Left lung (tissue), 10 donors: ENCODE measurements around the gene DAP3. TPM values are rescaled to one million over a fixed set of nuclear protein-coding genes. Genes with fewer than 3 reads are reported as not detected.
"Not testable (repeated sequence)": the region's sequence is repeated elsewhere in the genome, so short reads cannot be mapped to it uniquely, and the experiment has no call there.

ENCODE experiments used
- ATAC-seq: fragments of 200-7000 bp; cut with Tn5 transposase; one replicate; pipeline ENCODE4 v1.9.1; 2020; ENCODE audit warnings: moderate library complexity
- DNase-seq, 4 donors: peaks; one replicate each; pipeline ENCODE4 v3.0.0-alpha.2; 2013 to 2020
- H3K27ac ChIP-seq, 2 donors: fragments of 200-600 bp; sonication (generic) in 1 of 2; one replicate each; pipeline versions ENCODE4 v1.5.0 to v1.8.0; 2020 to 2021
- H3K27me3 ChIP-seq, 2 donors: fragments of 200-600 bp; sonication (generic) in 1 of 2; one replicate each; pipeline versions ENCODE4 v1.5.0 to v1.8.0; 2020 to 2021
- H3K36me3 ChIP-seq, 2 donors: fragments of 200-600 bp; sonication (generic) in 1 of 2; one replicate each; pipeline versions ENCODE4 v1.5.0 to v1.8.0; 2020 to 2021
- H3K4me1 ChIP-seq, 2 donors: fragments of 200-600 bp; one replicate each; pipeline ENCODE4 v1.8.0; 2021
- H3K4me3 ChIP-seq, 2 donors: fragments of 200-600 bp; sonication (generic) in 1 of 2; one replicate each; pipeline versions ENCODE4 v1.5.0 to v1.8.0; 2020 to 2021; ENCODE audit warnings: mild to moderate bottlenecking in 1 of 2
- H3K9me3 ChIP-seq, 2 donors: fragments of 200-600 bp; sonication (generic) in 1 of 2; one replicate each; pipeline versions ENCODE4 v1.5.0 to v1.8.0; 2020 to 2021
- CTCF ChIP-seq, 2 donors: fragments of 200-600 bp; sonication (generic) in 1 of 2; IDR thresholded peaks; one replicate each; pipeline versions ENCODE4 v1.5.0 to v1.8.0; 2021; ENCODE audit warnings: antibody characterized with exemption in 2 of 2
- intact Hi-C, 2 donors: fragments of 100-400 bp; cut with DNase I; formaldehyde crosslinking; loops; one replicate each; pipeline versions ENCODE4 v1.11.2 to v1.14.2; 2022
- polyA plus RNA-seq, 6 donors: library from polyadenylated mRNA; unstranded; fragments of 120-200 nt; gene quantifications; one replicate each; pipeline ENCODE4 v1.2.1, GENCODE V29; 2013; ENCODE audit not compliant: insufficient read length in 6 of 6
- total RNA-seq, 2 donors: library from RNA; stranded (reverse); fragmentation: NEBNext Ultra II Directional; extraction: Animal tissue kit (Norgen Biotek cat#: 25700); gene quantifications; one replicate each; pipeline ENCODE4 v1.2.1, GENCODE V29; 2021
- donor health status: DM: no; HTN: yes; CAD: no.
- donor health status: DM: no; HTN: no; CAD: no.

DAP3 gene
- total and polyA plus RNA-seq, 8 donors, result 71.7 to 141 (median 124) TPM

GRCh38 chr1:155650231-155650757 is 38.6 kb upstream of the DAP3 start:
- Histone ChIP-seq H3K27me3 (no peaks in the 10 kb centered on the region), H3K4me3 (no peak overlapping the region), H3K27ac (peak overlapping the region in 1 of 2 donors; percentile 24), H3K9me3 (no peaks in the 10 kb centered on the region), H3K36me3 (no peaks in the 10 kb centered on the region), H3K4me1 (peaks cover 0 to 37% of the 10 kb centered on the region in 2 donors)
- no peak for TF ChIP-seq CTCF (IDR thresholded peaks at IDR 0.05)
- no peak for DNase-seq
- no peak for ATAC-seq
- intact Hi-C loops, result no loop called here

GRCh38 chr1:155651861-155652661 is 36.8 kb upstream of the DAP3 start:
- no peak for ATAC-seq
- H3K27ac ChIP-seq, result peak overlapping the region in 1 of 2 donors; percentile 45
- H3K36me3 ChIP-seq, result no peaks in the 10 kb centered on the region
- H3K9me3 ChIP-seq, result no peaks in the 10 kb centered on the region
- no peak for TF ChIP-seq CTCF (IDR thresholded peaks at IDR 0.05)
- intact Hi-C loops, result no loop called here
- DNase-seq, result no peak
- H3K27me3 ChIP-seq, result no peaks in the 10 kb centered on the region
- H3K4me1 ChIP-seq, result peaks cover 0 to 25% of the 10 kb centered on the region in 2 donors
- H3K4me3 ChIP-seq, result no peak overlapping the region

- peaks cover 0 to 22% of the 10 kb centered on the region in 2 donors for H3K4me1 ChIP-seq
- no peak overlapping the region for H3K4me3 ChIP-seq
- H3K9me3 ChIP-seq, result no peaks in the 10 kb centered on the region
- DNase-seq (no peak), ATAC-seq (no peak)
- TF ChIP-seq CTCF (IDR thresholded peaks at IDR 0.05), result no peak
- no peaks in the 10 kb centered on the region for H3K27me3 ChIP-seq
- no peaks in the 10 kb centered on the region for H3K36me3 ChIP-seq
- intact Hi-C loops, result no loop called here
- H3K27ac ChIP-seq, result no peak overlapping the region
These were observed 35.9 kb upstream of the DAP3 start for GRCh38 chr1:155652951-155653350.

GRCh38 chr1:155657463-155657862 is 31.4 kb upstream of the DAP3 start:
- no peak for ATAC-seq
- H3K27me3 ChIP-seq, result no peaks in the 10 kb centered on the region
- intact Hi-C loops, result no loop called here

GRCh38 chr1:155661239-155661638 is 27.7 kb upstream of the DAP3 start:
- DNase-seq, H3K4me3 ChIP-seq, ATAC-seq, H3K27ac ChIP-seq, H3K4me1 ChIP-seq, intact Hi-C loops, H3K9me3 ChIP-seq, H3K27me3 ChIP-seq: not testable (repeated sequence)
- peaks cover 0 to 80% of the 10 kb centered on the region in 2 donors for H3K36me3 ChIP-seq

More at GRCh38 chr1:155657463-155657862, 31.4 kb upstream of the DAP3 start:
- Histone ChIP-seq H3K4me1 (no peaks in the 10 kb centered on the region), H3K27ac (no peak overlapping the region), H3K9me3 (no peaks in the 10 kb centered on the region), H3K36me3 (peaks cover 0 to 43% of the 10 kb centered on the region in 2 donors), H3K4me3 (no peak overlapping the region)
- no peak for TF ChIP-seq CTCF (IDR thresholded peaks at IDR 0.05)
- no peak for DNase-seq
